ENCODE measurements around the gene PCSK5.

- TF ChIP-seq TCF12 (IDR thresholded peaks at IDR 0.05; ENCODE audit: low read depth) (no peak), CREB1 (IDR thresholded peaks at IDR 0.05; ENCODE audit: low read depth) (no peak), EP300 (IDR thresholded peaks at IDR 0.05; ENCODE audit: borderline replicate concordance) (no peak), YY1 (IDR thresholded peaks at IDR 0.05; ENCODE audit: low read depth) (no peak), FOXM1 (IDR thresholded peaks at IDR 0.05; ENCODE audit: borderline replicate concordance, low read depth) (no peak), EGR1 (IDR thresholded peaks at IDR 0.05) (no peak), ZBTB7A (IDR thresholded peaks at IDR 0.05; ENCODE audit: low read depth) (no peak), TAF1 (IDR thresholded peaks at IDR 0.05; ENCODE audit: low read depth) (no peak), CEBPB (IDR thresholded peaks at IDR 0.05) (no peak), RAD21 (IDR thresholded peaks at IDR 0.05; ENCODE audit: low read depth) (no peak), TEAD4 (IDR thresholded peaks at IDR 0.05) (no peak), USF1 (IDR thresholded peaks at IDR 0.05) (no peak)
- TF ChIP-seq, protein P1, sequence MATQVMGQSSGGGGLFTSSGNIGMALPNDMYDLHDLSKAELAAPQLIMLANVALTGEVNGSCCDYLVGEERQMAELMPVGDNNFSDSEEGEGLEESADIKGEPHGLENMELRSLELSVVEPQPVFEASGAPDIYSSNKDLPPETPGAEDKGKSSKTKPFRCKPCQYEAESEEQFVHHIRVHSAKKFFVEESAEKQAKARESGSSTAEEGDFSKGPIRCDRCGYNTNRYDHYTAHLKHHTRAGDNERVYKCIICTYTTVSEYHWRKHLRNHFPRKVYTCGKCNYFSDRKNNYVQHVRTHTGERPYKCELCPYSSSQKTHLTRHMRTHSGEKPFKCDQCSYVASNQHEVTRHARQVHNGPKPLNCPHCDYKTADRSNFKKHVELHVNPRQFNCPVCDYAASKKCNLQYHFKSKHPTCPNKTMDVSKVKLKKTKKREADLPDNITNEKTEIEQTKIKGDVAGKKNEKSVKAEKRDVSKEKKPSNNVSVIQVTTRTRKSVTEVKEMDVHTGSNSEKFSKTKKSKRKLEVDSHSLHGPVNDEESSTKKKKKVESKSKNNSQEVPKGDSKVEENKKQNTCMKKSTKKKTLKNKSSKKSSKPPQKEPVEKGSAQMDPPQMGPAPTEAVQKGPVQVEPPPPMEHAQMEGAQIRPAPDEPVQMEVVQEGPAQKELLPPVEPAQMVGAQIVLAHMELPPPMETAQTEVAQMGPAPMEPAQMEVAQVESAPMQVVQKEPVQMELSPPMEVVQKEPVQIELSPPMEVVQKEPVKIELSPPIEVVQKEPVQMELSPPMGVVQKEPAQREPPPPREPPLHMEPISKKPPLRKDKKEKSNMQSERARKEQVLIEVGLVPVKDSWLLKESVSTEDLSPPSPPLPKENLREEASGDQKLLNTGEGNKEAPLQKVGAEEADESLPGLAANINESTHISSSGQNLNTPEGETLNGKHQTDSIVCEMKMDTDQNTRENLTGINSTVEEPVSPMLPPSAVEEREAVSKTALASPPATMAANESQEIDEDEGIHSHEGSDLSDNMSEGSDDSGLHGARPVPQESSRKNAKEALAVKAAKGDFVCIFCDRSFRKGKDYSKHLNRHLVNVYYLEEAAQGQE (IDR thresholded peaks at IDR 0.05; ENCODE audit: low read depth), result no peak
- TF ChIP-seq, protein P2, sequence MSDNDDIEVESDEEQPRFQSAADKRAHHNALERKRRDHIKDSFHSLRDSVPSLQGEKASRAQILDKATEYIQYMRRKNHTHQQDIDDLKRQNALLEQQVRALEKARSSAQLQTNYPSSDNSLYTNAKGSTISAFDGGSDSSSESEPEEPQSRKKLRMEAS (IDR thresholded peaks at IDR 0.05), result no peak
Measured at GRCh38 chr9:76200745-76201144, 310.3 kb downstream of the PCSK5 start.

All from Ishikawa (cell line).